GM19023 (cell line): ENCODE results near the gene CRACR2B.

Experiments
- ATAC-seq: cut with Tn5 transposase; IDR thresholded peaks from one replicate; pipeline ENCODE4 v1.9.1; 2021; ENCODE audit warnings: mild to moderate bottlenecking, moderate library complexity; ENCODE audit not compliant: unreplicated experiment

Gene CRACR2B

GRCh38 chr11:810040-810567 lies 17.6 kb upstream of the CRACR2B start:
- ATAC-seq, result peak; percentile 11

GRCh38 chr11:811446-812245 lies 16.1 kb upstream of the CRACR2B start:
- no peak for ATAC-seq

- ATAC-seq, result no peak
Measured at GRCh38 chr11:812390-812789, 15.3 kb upstream of the CRACR2B start.

GRCh38 chr11:813072-813455 lies 14.7 kb upstream of the CRACR2B start:
- no peak for ATAC-seq

GRCh38 chr11:813456-814096 lies 14.1 kb upstream of the CRACR2B start:
- no peak for ATAC-seq

GRCh38 chr11:815675-816432 lies 11.9 kb upstream of the CRACR2B start:
- no peak for ATAC-seq

- no peak for ATAC-seq
Measured at GRCh38 chr11:816433-816779, 11.3 kb upstream of the CRACR2B start.

- no peak for ATAC-seq
Measured at GRCh38 chr11:818396-819128, 9.2 kb upstream of the CRACR2B start, which contains the start of gene PNPLA2. TSS of gene PNPLA2 (plus strand) at chr11:818914. CDS start at chr11:819719, 805 bp downstream.

GRCh38 chr11:819129-819931 lies 8.4 kb upstream of the CRACR2B start:
- peak; percentile 80 for ATAC-seq

GRCh38 chr11:819943-820649 lies 7.6 kb upstream of the CRACR2B start:
- peak; percentile 56 for ATAC-seq

- no peak for ATAC-seq
Measured at GRCh38 chr11:820655-821511, 6.8 kb upstream of the CRACR2B start.

- ATAC-seq, result no peak
Measured at GRCh38 chr11:821512-822371, 6.0 kb upstream of the CRACR2B start.

GRCh38 chr11:823441-824291 lies 4.1 kb upstream of the CRACR2B start:
- ATAC-seq, result no peak

- no peak for ATAC-seq
Measured at GRCh38 chr11:824292-824880, 3.3 kb upstream of the CRACR2B start.

GRCh38 chr11:824942-825341 lies 2.8 kb upstream of the CRACR2B start:
- no peak for ATAC-seq
